Uterus (tissue), 2 donors: ENCODE results near the gene PNLDC1.
A peak's percentile ranks its signal among the peaks of the same experiment; 100 is the strongest.

Experiments used
- POLR2A ChIP-seq, 2 donors: fragments of 450-650 bp; IDR thresholded peaks; one replicate each; pipeline ENCODE4 v1.6.1; 2016; ENCODE audit warnings: antibody characterized with exemption in 2 of 2, mild to moderate bottlenecking in 1 of 2, moderate library complexity in 1 of 2
- TF ChIP-seq, protein P1 (sequence below), 4 experiments: fragments of 200-600 bp in 2 of 4; fragments of 450-650 bp in 2 of 4; sonication (generic) in 2 of 4; IDR thresholded peaks; one replicate each; pipeline ENCODE4 v1.5.1; 2016 to 2019; ENCODE audit warnings: antibody characterized with exemption in 4 of 4, mild to moderate bottlenecking in 2 of 4, moderate library complexity in 1 of 4

DNA sequence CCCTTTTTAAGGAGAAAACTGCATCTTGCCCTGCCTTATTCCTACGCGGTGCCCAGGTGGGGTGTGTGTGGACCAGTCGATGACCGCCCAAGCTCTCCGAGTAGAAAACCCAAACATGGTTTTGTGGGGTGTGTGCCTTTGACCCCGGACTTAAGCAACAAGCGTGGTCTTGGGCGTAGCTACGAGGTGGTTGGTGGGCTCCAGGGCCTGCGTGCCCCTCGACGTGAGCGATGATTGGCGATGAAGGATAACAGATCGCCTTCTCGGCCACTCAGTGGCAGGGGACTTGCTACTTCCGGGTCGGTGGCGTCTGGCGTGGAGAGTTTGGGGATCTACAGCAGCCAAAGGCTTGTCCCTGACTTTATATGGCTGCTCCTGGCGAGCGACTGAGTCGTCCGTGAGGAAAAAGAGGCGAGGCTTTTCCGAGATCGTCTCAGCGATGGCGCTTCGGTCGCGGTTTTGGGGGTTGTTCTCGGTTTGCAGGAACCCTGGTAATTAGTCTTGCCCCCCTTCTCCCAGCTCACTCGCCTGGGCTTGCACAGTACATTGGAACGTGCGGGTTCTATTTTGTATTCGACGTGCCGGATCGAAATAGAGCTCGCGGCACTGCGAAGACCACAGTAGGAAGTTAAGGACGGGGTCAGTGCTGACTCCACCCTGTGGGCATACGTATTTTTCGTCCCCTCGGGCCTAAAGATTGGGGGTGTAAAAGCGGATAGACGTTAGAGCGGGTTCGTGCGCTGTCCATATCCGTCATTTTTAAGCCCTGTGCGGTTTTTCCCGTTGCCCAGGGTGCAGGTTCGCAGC, 9.7 kb upstream of the PNLDC1 start, which contains the start of gene MRPL18:
- TF ChIP-seq, protein P1, sequence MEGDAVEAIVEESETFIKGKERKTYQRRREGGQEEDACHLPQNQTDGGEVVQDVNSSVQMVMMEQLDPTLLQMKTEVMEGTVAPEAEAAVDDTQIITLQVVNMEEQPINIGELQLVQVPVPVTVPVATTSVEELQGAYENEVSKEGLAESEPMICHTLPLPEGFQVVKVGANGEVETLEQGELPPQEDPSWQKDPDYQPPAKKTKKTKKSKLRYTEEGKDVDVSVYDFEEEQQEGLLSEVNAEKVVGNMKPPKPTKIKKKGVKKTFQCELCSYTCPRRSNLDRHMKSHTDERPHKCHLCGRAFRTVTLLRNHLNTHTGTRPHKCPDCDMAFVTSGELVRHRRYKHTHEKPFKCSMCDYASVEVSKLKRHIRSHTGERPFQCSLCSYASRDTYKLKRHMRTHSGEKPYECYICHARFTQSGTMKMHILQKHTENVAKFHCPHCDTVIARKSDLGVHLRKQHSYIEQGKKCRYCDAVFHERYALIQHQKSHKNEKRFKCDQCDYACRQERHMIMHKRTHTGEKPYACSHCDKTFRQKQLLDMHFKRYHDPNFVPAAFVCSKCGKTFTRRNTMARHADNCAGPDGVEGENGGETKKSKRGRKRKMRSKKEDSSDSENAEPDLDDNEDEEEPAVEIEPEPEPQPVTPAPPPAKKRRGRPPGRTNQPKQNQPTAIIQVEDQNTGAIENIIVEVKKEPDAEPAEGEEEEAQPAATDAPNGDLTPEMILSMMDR (IDR thresholded peaks at IDR 0.05): no peak
- peak; percentile 29 to 67 for TF ChIP-seq POLR2A (IDR thresholded peaks at IDR 0.05)
